GM13976 (cell line): ENCODE data around the gene PIP5KL1.

Experiments
- DNase-seq: peaks from one replicate; pipeline ENCODE4 v3.0.0; 2012; ENCODE audit warnings: low spot score
- CTCF ChIP-seq: IDR thresholded peaks from 2 replicates; pipeline ENCODE4 v1.5.1; 2012; ENCODE audit warnings: borderline replicate concordance, mild to moderate bottlenecking; ENCODE audit not compliant: insufficient read depth; ENCODE audit errors: extremely low read depth, missing control alignments, control extremely low read depth
- in situ Hi-C: fragments of 300-500 bp; cut with MboI; formaldehyde crosslinking; loops from one replicate; pipeline ENCODE4 v1.12.0; 2022; ENCODE audit warnings: low sequenced_read_pairs, mixed read lengths, inconsistent platforms; ENCODE audit not compliant: unreplicated experiment

PIP5KL1 gene

GRCh38 chr9:127943011-127943662 lies 12.6 kb upstream of the PIP5KL1 start:
- DNase-seq: no peak
- no peak for TF ChIP-seq CTCF
- in situ Hi-C loops: loop anchor here (25.0 kb wide), 1 partner anchor 94 kb away; no protein-coding TSS in a partner anchor

- in situ Hi-C loops: loop anchor here (25.0 kb wide), 1 partner anchor 95 kb away; no protein-coding TSS in a partner anchor
- peak; percentile 92 for TF ChIP-seq CTCF
- DNase-seq: peak; percentile 81
Measured at GRCh38 chr9:127942216-127943010, 11.8 kb upstream of the PIP5KL1 start.

- no peak for TF ChIP-seq CTCF
- in situ Hi-C loops: loop anchor here (25.0 kb wide), 1 partner anchor 95 kb away; no protein-coding TSS in a partner anchor
- no peak for DNase-seq
Measured at GRCh38 chr9:127941961-127942215, 11.3 kb upstream of the PIP5KL1 start.

GRCh38 chr9:127941062-127941960 lies 10.7 kb upstream of the PIP5KL1 start:
- no peak for TF ChIP-seq CTCF
- DNase-seq: no peak
- in situ Hi-C loops: loop anchor here (25.0 kb wide), 1 partner anchor 96 kb away; no protein-coding TSS in a partner anchor

- in situ Hi-C loops: loop anchor here (25.0 kb wide), 1 partner anchor 97 kb away; no protein-coding TSS in a partner anchor
- no peak for TF ChIP-seq CTCF
- DNase-seq: no peak
Measured at GRCh38 chr9:127940593-127940992, 10.0 kb upstream of the PIP5KL1 start.

GRCh38 chr9:127938298-127938690 lies 7.7 kb upstream of the PIP5KL1 start:
- TF ChIP-seq CTCF: no peak
- in situ Hi-C loops: loop anchor here (25.0 kb wide), 1 partner anchor 99 kb away; no protein-coding TSS in a partner anchor
- DNase-seq: no peak
